OCI-LY3 (cell line): Measurements from ENCODE around the gene PPP1R7.

Experiments
- H2AFZ ChIP-seq: fragments of 200-600, 300-600 bp; shearing (Covaris generic); 2 replicates; pipeline ENCODE4 v1.6.0; 2014; ENCODE audit warnings: antibody characterized with exemption, low read depth, low read length
- H3K27ac ChIP-seq: fragments of 200-600, 300-600 bp; sonication (generic); 2 replicates; pipeline ENCODE4 v1.5.1; 2014; ENCODE audit warnings: mild to moderate bottlenecking, low read length, moderate library complexity, mixed read lengths
- H3K27me3 ChIP-seq: fragments of 200-600, 300-600 bp; sonication (generic); 2 replicates; pipeline ENCODE4 v1.6.1; 2014; ENCODE audit warnings: low read depth, low read length, mixed read lengths
- H3K36me3 ChIP-seq: fragments of 200-600, 300-600 bp; sonication (generic); replicated peaks from 2 replicates; pipeline ENCODE3; 2014; ENCODE audit warnings: low read depth, low read length, mixed read lengths
- H3K4me1 ChIP-seq: fragments of 300-600, 200-600 bp; sonication (generic); 2 replicates; pipeline ENCODE4 v1.6.1; 2014; ENCODE audit warnings: low read length, mixed read lengths
- H3K4me2 ChIP-seq: fragments of 200-600, 300-600 bp; sonication (generic); 2 replicates; pipeline ENCODE4 v1.6.1; 2014; ENCODE audit warnings: low read length, mixed read lengths
- H3K4me3 ChIP-seq: fragments of 300-600, 200-600 bp; sonication (generic); 2 replicates; pipeline ENCODE4 v1.5.1; 2014; ENCODE audit warnings: antibody characterized with exemption, mild to moderate bottlenecking, low read length, moderate library complexity
- H3K79me2 ChIP-seq: fragments of 300-600, 200-600 bp; shearing (Covaris generic); 2 replicates; pipeline ENCODE4 v1.6.1; 2014; ENCODE audit warnings: mild to moderate bottlenecking, low read length, mixed read lengths
- H3K9ac ChIP-seq: fragments of 300-600, 200-600 bp; shearing (Covaris generic); 2 replicates; pipeline ENCODE4 v1.6.0; 2014; ENCODE audit warnings: mild to moderate bottlenecking, low read length, moderate library complexity
- H3K9me3 ChIP-seq: fragments of 200-600, 300-600 bp; shearing (Covaris generic); 2 replicates; pipeline ENCODE4 v1.6.1; 2014; ENCODE audit warnings: low read length, mixed read lengths; ENCODE audit not compliant: insufficient read depth
- H4K20me1 ChIP-seq: fragments of 200-600, 300-600 bp; sonication (generic); 2 replicates; pipeline ENCODE4 v1.6.1; 2016; ENCODE audit warnings: low read length, mixed read lengths; ENCODE audit not compliant: insufficient read depth
- EZH2phosphoT487 ChIP-seq: fragments of 200-600 bp; shearing (Covaris generic); IDR thresholded peaks from 2 replicates; pipeline ENCODE4 v1.6.1; 2018; ENCODE audit warnings: antibody characterized with exemption, mixed run types, low read depth
- TF ChIP-seq, protein P1 (sequence below): fragments of 200-600, 300-600 bp; sonication (generic); IDR thresholded peaks from 2 replicates; pipeline ENCODE4 v1.5.1; 2014; ENCODE audit warnings: antibody characterized with exemption, low read length, low read depth

Gene PPP1R7

DNA sequence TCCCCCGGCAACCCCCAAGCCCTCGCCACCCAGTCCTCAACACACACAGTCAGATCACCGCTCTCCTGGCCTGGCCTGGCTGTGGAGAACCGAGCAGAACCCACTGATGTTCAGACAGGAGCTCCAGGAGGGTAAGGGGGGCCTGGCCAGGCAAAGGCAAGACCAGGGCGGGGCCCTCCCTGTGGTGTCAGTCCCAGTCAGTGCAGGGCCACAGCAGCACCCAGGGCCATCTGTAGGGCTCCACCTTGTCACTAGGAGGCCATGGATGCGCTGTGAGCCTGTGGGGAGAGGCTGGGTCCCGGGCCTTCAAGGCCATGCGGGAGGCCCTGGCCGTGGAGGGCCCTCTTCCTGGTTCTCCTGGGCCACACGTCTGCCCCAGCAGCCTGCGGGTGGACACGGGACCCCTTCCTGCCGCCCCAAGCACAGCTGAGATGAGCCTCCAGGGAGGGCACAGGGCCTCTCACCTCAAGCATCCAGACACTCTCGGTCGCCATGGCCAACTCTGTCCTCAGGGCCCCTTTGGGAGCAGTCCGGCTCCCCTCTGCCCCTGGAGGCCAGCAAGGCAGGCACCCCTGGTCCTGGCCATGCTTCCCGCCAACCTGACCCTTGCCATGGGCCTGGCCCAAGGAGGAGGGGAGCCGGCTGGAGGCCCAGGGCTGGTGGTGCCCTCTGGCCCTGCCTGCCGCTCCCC lies 40.2 kb downstream of the PPP1R7 start:
- H2AFZ ChIP-seq, result no peak overlapping the region
- H3K79me2 ChIP-seq, result no peaks in the 10 kb centered on the region
- H3K4me2 ChIP-seq, result no peak overlapping the region
- no peak overlapping the region for H3K27ac ChIP-seq
- H3K36me3 ChIP-seq, result no peaks in the 10 kb centered on the region
- no peaks in the 10 kb centered on the region for H3K27me3 ChIP-seq
- H3K4me3 ChIP-seq, result no peak overlapping the region
- H3K9me3 ChIP-seq, result no peaks in the 10 kb centered on the region
- no peak overlapping the region for H3K9ac ChIP-seq
- no peak for TF ChIP-seq EZH2phosphoT487
- TF ChIP-seq, protein P1, sequence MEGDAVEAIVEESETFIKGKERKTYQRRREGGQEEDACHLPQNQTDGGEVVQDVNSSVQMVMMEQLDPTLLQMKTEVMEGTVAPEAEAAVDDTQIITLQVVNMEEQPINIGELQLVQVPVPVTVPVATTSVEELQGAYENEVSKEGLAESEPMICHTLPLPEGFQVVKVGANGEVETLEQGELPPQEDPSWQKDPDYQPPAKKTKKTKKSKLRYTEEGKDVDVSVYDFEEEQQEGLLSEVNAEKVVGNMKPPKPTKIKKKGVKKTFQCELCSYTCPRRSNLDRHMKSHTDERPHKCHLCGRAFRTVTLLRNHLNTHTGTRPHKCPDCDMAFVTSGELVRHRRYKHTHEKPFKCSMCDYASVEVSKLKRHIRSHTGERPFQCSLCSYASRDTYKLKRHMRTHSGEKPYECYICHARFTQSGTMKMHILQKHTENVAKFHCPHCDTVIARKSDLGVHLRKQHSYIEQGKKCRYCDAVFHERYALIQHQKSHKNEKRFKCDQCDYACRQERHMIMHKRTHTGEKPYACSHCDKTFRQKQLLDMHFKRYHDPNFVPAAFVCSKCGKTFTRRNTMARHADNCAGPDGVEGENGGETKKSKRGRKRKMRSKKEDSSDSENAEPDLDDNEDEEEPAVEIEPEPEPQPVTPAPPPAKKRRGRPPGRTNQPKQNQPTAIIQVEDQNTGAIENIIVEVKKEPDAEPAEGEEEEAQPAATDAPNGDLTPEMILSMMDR, result no peak
- H4K20me1 ChIP-seq, result no peaks in the 10 kb centered on the region
- H3K4me1 ChIP-seq, result peaks cover 10% of the 10 kb centered on the region

DNA sequence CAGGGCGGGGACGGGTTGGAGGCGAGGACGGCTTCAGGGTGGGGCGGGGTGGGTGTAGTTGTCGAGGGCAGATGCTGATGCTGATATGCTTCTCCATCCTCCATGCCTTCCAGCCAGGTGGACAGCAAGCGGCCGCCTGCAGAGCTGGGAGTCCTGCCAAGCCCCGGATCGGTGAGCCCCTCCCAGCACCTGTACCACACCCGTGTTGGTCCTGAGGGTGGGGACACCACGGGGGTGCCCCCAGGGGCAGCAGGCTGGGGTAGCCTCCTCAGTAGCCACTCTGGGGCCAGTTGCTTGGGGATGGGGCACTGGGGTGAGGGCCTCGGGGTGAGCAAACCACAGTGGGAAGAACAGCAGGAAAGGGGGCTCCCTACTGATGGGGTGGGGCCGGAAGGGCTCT lies 40.8 kb downstream of the PPP1R7 start:
- no peaks in the 10 kb centered on the region for H3K36me3 ChIP-seq
- H3K27ac ChIP-seq, result no peak overlapping the region
- H2AFZ ChIP-seq, result no peak overlapping the region
- H3K4me1 ChIP-seq, result peaks cover 10% of the 10 kb centered on the region
- H3K4me3 ChIP-seq, result no peak overlapping the region
- no peaks in the 10 kb centered on the region for H4K20me1 ChIP-seq
- TF ChIP-seq, protein P1, result no peak
- TF ChIP-seq EZH2phosphoT487, result no peak
- no peak overlapping the region for H3K4me2 ChIP-seq
- H3K27me3 ChIP-seq, result no peaks in the 10 kb centered on the region
- no peak overlapping the region for H3K9ac ChIP-seq
- no peaks in the 10 kb centered on the region for H3K79me2 ChIP-seq
- H3K9me3 ChIP-seq, result no peaks in the 10 kb centered on the region

DNA sequence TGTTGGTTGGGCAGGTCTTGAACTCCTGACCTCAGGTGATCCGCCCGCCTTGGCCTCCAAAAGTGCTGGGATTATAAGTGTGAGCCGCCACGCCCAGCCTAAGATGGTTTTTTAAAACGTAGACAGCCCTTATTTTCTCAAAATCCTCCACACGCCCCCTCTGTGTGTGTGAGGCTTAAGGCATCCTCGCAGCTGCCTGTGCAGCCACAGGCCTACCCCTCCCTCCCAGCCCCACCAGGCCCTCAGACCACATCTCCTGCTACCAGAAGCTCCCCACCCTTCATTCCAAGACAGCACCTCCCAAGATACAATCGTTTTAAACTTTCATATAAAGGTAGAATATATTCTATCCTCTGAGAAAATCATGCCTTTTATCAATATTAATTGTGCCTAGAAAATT lies 43.0 kb downstream of the PPP1R7 start:
- TF ChIP-seq EZH2phosphoT487, result no peak
- TF ChIP-seq, protein P1, result no peak
- H3K4me3 ChIP-seq, result no peak overlapping the region
- H2AFZ ChIP-seq, result no peak overlapping the region
- no peaks in the 10 kb centered on the region for H3K27me3 ChIP-seq
- no peak overlapping the region for H3K4me2 ChIP-seq
- H3K9me3 ChIP-seq, result no peaks in the 10 kb centered on the region
- no peaks in the 10 kb centered on the region for H3K36me3 ChIP-seq
- H3K79me2 ChIP-seq, result no peaks in the 10 kb centered on the region
- no peak overlapping the region for H3K9ac ChIP-seq
- no peak overlapping the region for H3K27ac ChIP-seq
- H4K20me1 ChIP-seq, result no peaks in the 10 kb centered on the region
- H3K4me1 ChIP-seq, result peaks cover 5% of the 10 kb centered on the region

- no peak overlapping the region for H3K4me3 ChIP-seq
- H3K36me3 ChIP-seq, result no peaks in the 10 kb centered on the region
- TF ChIP-seq, protein P1, result no peak
- TF ChIP-seq EZH2phosphoT487, result no peak
- no peaks in the 10 kb centered on the region for H4K20me1 ChIP-seq
- no peaks in the 10 kb centered on the region for H3K79me2 ChIP-seq
- H3K4me1 ChIP-seq, result no peaks in the 10 kb centered on the region
- no peak overlapping the region for H2AFZ ChIP-seq
- no peaks in the 10 kb centered on the region for H3K27me3 ChIP-seq
- H3K27ac ChIP-seq, result no peak overlapping the region
- no peaks in the 10 kb centered on the region for H3K9me3 ChIP-seq
- H3K9ac ChIP-seq, result no peak overlapping the region
- H3K4me2 ChIP-seq, result no peak overlapping the region
These were observed 44.5 kb downstream of the PPP1R7 start for GRCh38 chr2:241194811-241195210.
